Measurements from ENCODE around the gene PLXDC2. TPM values are rescaled to one million over a fixed set of nuclear protein-coding genes. Genes with fewer than 3 reads are reported as not detected.

PLXDC2 gene
- total RNA-seq, 1 experiment from 2014 or later, result 38.7 TPM

- Histone ChIP-seq H3T11ph (ENCODE audit: low read length) (no peak overlapping the region), H3K4ac (ENCODE audit: low read depth, low read length) (no peak overlapping the region), H3K14ac (ENCODE audit: insufficient read depth, low read length) (no peak overlapping the region), H4K8ac (replicated peaks; ENCODE audit: insufficient read length, low read depth, low read length) (no peak overlapping the region), H2BK12ac (ENCODE audit: insufficient read length, low read depth, low read length) (no peak overlapping the region), H3K23ac (ENCODE audit: insufficient read length, low read depth, low read length) (no peak overlapping the region), H3K56ac (ENCODE audit: insufficient read length, low read depth, low read length) (no peak overlapping the region), H3K4me1 (ENCODE audit: insufficient read depth, low read length) (no peaks in the 10 kb centered on the region; the same call in 1 of the 2 replicates), H3K23me2 (ENCODE audit: insufficient read length, low read depth, low read length, poor library complexity, severe bottlenecking) (no peaks in the 10 kb centered on the region), H3K79me2 (ENCODE audit: insufficient read depth, low read length) (no peaks in the 10 kb centered on the region), H2BK5ac (ENCODE audit: insufficient read length, low read length) (no peak overlapping the region), H4K91ac (ENCODE audit: insufficient read length, low read depth, low read length) (no peak overlapping the region), H3K18ac (ENCODE audit: insufficient read length, low read depth, low read length) (no peak overlapping the region), H3K9ac (ENCODE audit: extremely low read depth, insufficient read length, low read length) (no peak overlapping the region), H2AK5ac (ENCODE audit: insufficient read length, low read length) (no peak overlapping the region), H2BK15ac (ENCODE audit: low read depth, low read length) (no peak overlapping the region), H3K9me3 (ENCODE audit: control insufficient read depth, low read depth, low read length) (no peaks in the 10 kb centered on the region), H3K79me1 (ENCODE audit: insufficient read depth, low read depth, low read length, poor library complexity, severe bottlenecking) (no peaks in the 10 kb centered on the region), H3K4me2 (ENCODE audit: insufficient read depth, insufficient read length, low read length) (no peak overlapping the region), H4K5ac (ENCODE audit: insufficient read length, low read depth, low read length) (no peak overlapping the region), H2BK120ac (ENCODE audit: low read depth, low read length, poor library complexity, severe bottlenecking) (no peak overlapping the region), H2AFZ (ENCODE audit: low read length) (no peak overlapping the region), H4K20me1 (ENCODE audit: control insufficient read depth, insufficient read depth, insufficient read length) (no peaks in the 10 kb centered on the region), H2BK20ac (ENCODE audit: low read depth, low read length, poor library complexity, severe bottlenecking) (no peak overlapping the region), H3K27me3 (ENCODE audit: insufficient read depth, low read length) (no peaks in the 10 kb centered on the region), H3K27ac (ENCODE audit: insufficient read length, low read depth, low read length) (no peak overlapping the region)
- H3K36me3 Mint-ChIP-seq (ENCODE audit: insufficient read depth in 1 of 3, low read depth in 3 of 3), result peaks cover 15 to 36% (median 34%) of the 10 kb centered on the region in 3 experiments
- H3K4me1 Mint-ChIP-seq, result peaks cover 17 to 18% of the 10 kb centered on the region in 2 experiments
- no peak for DNase-seq
- H3K4me3 Mint-ChIP-seq, result no peak overlapping the region
- TF ChIP-seq CTCF (conservative IDR thresholded peaks at IDR 0.05), result no peak
- no peaks in the 10 kb centered on the region for H3K27me3 Mint-ChIP-seq (ENCODE audit: low read depth)
- no peaks in the 10 kb centered on the region; a peak in 1 of 5 replicates for H3K9me3 Mint-ChIP-seq
- no CpG with 5 or more reads among the region's 7 CpGs for WGBS (ENCODE audit: extremely low coverage, insufficient read length, low lambda C conversion rate)
- H3K27ac Mint-ChIP-seq, result peak overlapping the region in 2 of 3 experiments; percentile 28 to 39; a peak in 1 of 7 replicates
These were observed 431.9 kb downstream of the PLXDC2 start for GRCh38 chr10:20247891-20248708.

Data from H9 (cell line).